MCF 10A (cell line): ENCODE results near the gene SLC25A5. TPM values are rescaled to one million over a fixed set of nuclear protein-coding genes. Genes with fewer than 3 reads are reported as not detected.

Experiments used
- BruUV-seq: library from RNA; stranded (reverse); fragments of 400-500 nt; replicated peaks from 2 replicates; lab custom pipeline; 2021; lab: Mats Ljungman, UMichigan
- CTCF ChIA-PET: fragments of 300-600 bp; sonication (Branson Sonifier 250); formaldehyde crosslinking; extraction: SDS; loops from one replicate; lab custom pipeline; 2021; ENCODE audit warnings: antibody characterized with exemption, inconsistent platforms; lab: Yijun Ruan, JAX
- POLR2A ChIA-PET: fragments of 300-600, 350-650 bp; sonication (Branson Sonifier 250); formaldehyde crosslinking; extraction: SDS; loops from one replicate; lab custom pipeline; 2020; ENCODE audit warnings: antibody characterized with exemption, inconsistent platforms; lab: Yijun Ruan, JAX
- DNase-seq: peaks from one replicate; pipeline ENCODE4 v3.0.0-alpha.2; 2018; ENCODE audit not compliant: unreplicated experiment
- H3K27ac Mint-ChIP-seq: one replicate; pipeline ENCODE4 v1.8.0; 2022; ENCODE audit warnings: mild to moderate bottlenecking, low read depth, mixed read lengths; ENCODE audit not compliant: unreplicated experiment
- H3K27me3 Mint-ChIP-seq: one replicate; pipeline ENCODE4 v1.8.0; 2022; ENCODE audit warnings: mixed read lengths; ENCODE audit not compliant: insufficient read depth, unreplicated experiment
- H3K36me3 Mint-ChIP-seq: one replicate; pipeline ENCODE4 v1.8.0; 2022; ENCODE audit warnings: mild to moderate bottlenecking, moderate library complexity, mixed read lengths; ENCODE audit not compliant: insufficient read depth, unreplicated experiment
- H3K4me1 Mint-ChIP-seq: one replicate; pipeline ENCODE4 v1.8.0; 2022; ENCODE audit warnings: mixed read lengths; ENCODE audit not compliant: insufficient read depth, unreplicated experiment
- H3K4me3 Mint-ChIP-seq: one replicate; pipeline ENCODE4 v1.8.0; 2022; ENCODE audit warnings: mild to moderate bottlenecking, moderate library complexity, mixed read lengths; ENCODE audit not compliant: unreplicated experiment
- H3K9me3 Mint-ChIP-seq: one replicate; pipeline ENCODE4 v1.8.0; 2022; ENCODE audit warnings: mixed read lengths; ENCODE audit not compliant: unreplicated experiment
- intact Hi-C: fragments of 100-400 bp; cut with micrococcal nuclease; formaldehyde crosslinking; loops from 2 replicates; pipeline ENCODE4 v1.14.1; 2022
- total RNA-seq: library from RNA; stranded (reverse); gene quantifications from 2 replicates; pipeline ENCODE4 v1.2.3, GENCODE V29; 2022
- TF ChIP-seq, protein P1 (sequence below): fragments of 200-600 bp; IDR thresholded peaks from one replicate; pipeline ENCODE4 v1.8.0; 2022; ENCODE audit warnings: antibody characterized with exemption, mild to moderate bottlenecking; ENCODE audit not compliant: unreplicated experiment

The SLC25A5 gene
- total RNA-seq, 1 experiment from 2014 or later, result 405 TPM

GRCh38 chrX:119478504-119478903 is 10.3 kb downstream of the SLC25A5 start:
- CTCF ChIA-PET, result interaction anchor here (0.5 to 6.7 kb wide), 12 partner anchors 9 to 400 kb away, joined by 3 to 57 read pairs (median 4); no protein-coding TSS in a partner anchor
- POLR2A ChIA-PET, result interaction anchor here (0.6 to 1.7 kb wide), 8 partner anchors 8 to 311 kb away, joined by 3 to 7 read pairs (median 4); partner anchors contain the start of gene SLC25A5
- H3K27me3 Mint-ChIP-seq, result no peaks in the 10 kb centered on the region
- BruUV-seq, result no TSS peak
- no peaks in the 10 kb centered on the region for H3K36me3 Mint-ChIP-seq
- DNase-seq, result no peak
- TF ChIP-seq, protein P1, sequence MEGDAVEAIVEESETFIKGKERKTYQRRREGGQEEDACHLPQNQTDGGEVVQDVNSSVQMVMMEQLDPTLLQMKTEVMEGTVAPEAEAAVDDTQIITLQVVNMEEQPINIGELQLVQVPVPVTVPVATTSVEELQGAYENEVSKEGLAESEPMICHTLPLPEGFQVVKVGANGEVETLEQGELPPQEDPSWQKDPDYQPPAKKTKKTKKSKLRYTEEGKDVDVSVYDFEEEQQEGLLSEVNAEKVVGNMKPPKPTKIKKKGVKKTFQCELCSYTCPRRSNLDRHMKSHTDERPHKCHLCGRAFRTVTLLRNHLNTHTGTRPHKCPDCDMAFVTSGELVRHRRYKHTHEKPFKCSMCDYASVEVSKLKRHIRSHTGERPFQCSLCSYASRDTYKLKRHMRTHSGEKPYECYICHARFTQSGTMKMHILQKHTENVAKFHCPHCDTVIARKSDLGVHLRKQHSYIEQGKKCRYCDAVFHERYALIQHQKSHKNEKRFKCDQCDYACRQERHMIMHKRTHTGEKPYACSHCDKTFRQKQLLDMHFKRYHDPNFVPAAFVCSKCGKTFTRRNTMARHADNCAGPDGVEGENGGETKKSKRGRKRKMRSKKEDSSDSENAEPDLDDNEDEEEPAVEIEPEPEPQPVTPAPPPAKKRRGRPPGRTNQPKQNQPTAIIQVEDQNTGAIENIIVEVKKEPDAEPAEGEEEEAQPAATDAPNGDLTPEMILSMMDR, result no peak
- H3K4me3 Mint-ChIP-seq, result no peak overlapping the region
- H3K27ac Mint-ChIP-seq, result no peak overlapping the region
- peaks cover 15% of the 10 kb centered on the region for H3K4me1 Mint-ChIP-seq
- intact Hi-C loops, result loop anchor here (5.0 kb wide), 1 partner anchor 34 kb away; no protein-coding TSS in a partner anchor
- no peaks in the 10 kb centered on the region for H3K9me3 Mint-ChIP-seq

- Mint-ChIP-seq H3K27ac (no peak overlapping the region), H3K4me3 (no peak overlapping the region), H3K9me3 (no peaks in the 10 kb centered on the region), H3K4me1 (peaks cover 15% of the 10 kb centered on the region), H3K27me3 (no peaks in the 10 kb centered on the region), H3K36me3 (no peaks in the 10 kb centered on the region)
- DNase-seq, result peak; percentile 82
- TF ChIP-seq, protein P1, result no peak
- intact Hi-C loops, result loop anchor here (5.0 kb wide), 1 partner anchor 32 kb away; no protein-coding TSS in a partner anchor
- ChIA-PET CTCF (interaction anchor here (1.0 to 6.7 kb wide), 5 partner anchors 9 to 36 kb away, joined by 4 to 57 read pairs (median 13); no protein-coding TSS in a partner anchor), POLR2A (interaction anchor here (0.7 to 1.9 kb wide), 8 partner anchors 10 to 28 kb away, joined by 3 to 12 read pairs (median 5); partner anchors contain the start of gene SLC25A5)
- BruUV-seq, result no TSS peak
These were observed 11.6 kb downstream of the SLC25A5 start for GRCh38 chrX:119479845-119480244.

- Mint-ChIP-seq H3K4me1 (peaks cover 15% of the 10 kb centered on the region), H3K4me3 (no peak overlapping the region), H3K9me3 (no peaks in the 10 kb centered on the region), H3K27ac (no peak overlapping the region), H3K36me3 (no peaks in the 10 kb centered on the region), H3K27me3 (no peaks in the 10 kb centered on the region)
- ChIA-PET POLR2A (interaction anchor here (0.7 to 1.6 kb wide), 4 partner anchors 12 to 243 kb away, joined by 3 to 5 read pairs (median 4); no protein-coding TSS in a partner anchor), CTCF (interaction anchor here (0.6 to 6.7 kb wide), 7 partner anchors 8 to 298 kb away, joined by 3 to 57 read pairs (median 5); no protein-coding TSS in a partner anchor)
- TF ChIP-seq, protein P1, result no peak
- no TSS peak for BruUV-seq
- intact Hi-C loops, result no loop called here
- DNase-seq, result no peak
These were observed 13.1 kb downstream of the SLC25A5 start for GRCh38 chrX:119481323-119481801.

DNA sequence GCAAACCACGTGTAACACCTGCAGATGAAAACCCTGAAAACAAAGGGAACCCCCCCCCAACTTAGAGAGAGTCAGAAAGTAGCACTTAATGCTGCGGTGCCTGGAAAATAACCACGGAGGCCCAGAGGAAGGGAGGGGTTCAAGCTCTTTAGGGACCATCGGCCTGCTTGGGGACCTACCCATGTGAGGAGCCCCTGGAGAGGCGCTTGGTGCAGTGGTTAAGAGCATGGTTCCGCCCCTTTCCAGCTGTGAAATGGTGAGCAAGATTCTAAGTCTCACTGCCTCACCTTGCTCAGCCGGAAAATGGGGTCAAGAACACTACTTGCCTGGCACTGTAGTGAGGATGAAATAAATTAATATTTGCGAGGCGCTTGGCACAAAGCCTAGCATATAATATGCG is 13.8 kb downstream of the SLC25A5 start:
- intact Hi-C loops, result no loop called here
- no TSS peak for BruUV-seq
- ChIA-PET POLR2A (interaction anchor here (1.0 to 1.6 kb wide), 3 partner anchors 11 to 30 kb away, joined by 3 to 5 read pairs (median 3); no protein-coding TSS in a partner anchor), CTCF (interaction anchor here (0.6 to 19.7 kb wide), 11 partner anchors 7 to 298 kb away, joined by 3 to 485 read pairs (median 3); no protein-coding TSS in a partner anchor)
- Mint-ChIP-seq H3K36me3 (no peaks in the 10 kb centered on the region), H3K27ac (no peak overlapping the region), H3K27me3 (no peaks in the 10 kb centered on the region), H3K9me3 (no peaks in the 10 kb centered on the region), H3K4me3 (peak overlapping the region; percentile 19), H3K4me1 (peaks cover 15% of the 10 kb centered on the region)
- DNase-seq, result no peak
- TF ChIP-seq, protein P1, result no peak
